AG08395 (cell line): ENCODE measurements around the gene GLI3.

ENCODE experiments used
- DNase-seq: peaks from one replicate; pipeline ENCODE4 v3.0.0; 2012; ENCODE audit warnings: mixed read lengths, low spot score

The GLI3 gene

GRCh38 chr7:41971640-41972187 is 265.3 kb downstream of the GLI3 start:
- no peak for DNase-seq

- no peak for DNase-seq
These were observed 266.1 kb downstream of the GLI3 start for GRCh38 chr7:41970941-41971340.

GRCh38 chr7:41969561-41970105 is 267.4 kb downstream of the GLI3 start:
- peak; percentile 50 for DNase-seq

GRCh38 chr7:41967156-41967555 is 269.9 kb downstream of the GLI3 start:
- DNase-seq = peak; percentile 85

GRCh38 chr7:41965951-41966505 is 271.0 kb downstream of the GLI3 start:
- no peak for DNase-seq

- no peak for DNase-seq
These were observed 271.9 kb downstream of the GLI3 start for GRCh38 chr7:41964849-41965745.

GRCh38 chr7:41964183-41964753 is 272.7 kb downstream of the GLI3 start:
- DNase-seq = no peak

- DNase-seq = peak; percentile 8
These were observed 280.3 kb downstream of the GLI3 start for GRCh38 chr7:41956705-41957104.

GRCh38 chr7:41955893-41956675 is 280.9 kb downstream of the GLI3 start:
- peak; percentile 99 for DNase-seq

DNA sequence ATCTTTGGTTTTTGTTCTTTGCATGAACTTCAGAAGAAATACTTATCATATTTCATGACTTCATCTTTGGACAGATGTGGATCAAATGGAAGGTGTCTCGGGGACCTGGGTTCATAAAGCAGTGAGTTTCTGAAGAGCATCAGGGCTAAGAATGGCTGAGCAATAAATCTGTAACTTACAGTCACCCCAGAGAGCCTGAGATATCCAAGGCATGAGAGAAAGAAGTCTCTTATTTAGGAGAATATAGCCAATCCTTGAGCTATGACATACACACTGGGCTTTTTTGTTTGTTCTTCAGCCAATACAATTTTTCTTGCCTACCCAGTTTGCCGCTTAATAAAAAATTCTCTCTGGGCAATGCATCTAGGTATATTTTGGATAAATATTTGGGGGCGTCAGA is 281.6 kb downstream of the GLI3 start:
- DNase-seq = peak; percentile 11

- no peak for DNase-seq
These were observed 282.0 kb downstream of the GLI3 start for GRCh38 chr7:41954976-41955375.

DNA sequence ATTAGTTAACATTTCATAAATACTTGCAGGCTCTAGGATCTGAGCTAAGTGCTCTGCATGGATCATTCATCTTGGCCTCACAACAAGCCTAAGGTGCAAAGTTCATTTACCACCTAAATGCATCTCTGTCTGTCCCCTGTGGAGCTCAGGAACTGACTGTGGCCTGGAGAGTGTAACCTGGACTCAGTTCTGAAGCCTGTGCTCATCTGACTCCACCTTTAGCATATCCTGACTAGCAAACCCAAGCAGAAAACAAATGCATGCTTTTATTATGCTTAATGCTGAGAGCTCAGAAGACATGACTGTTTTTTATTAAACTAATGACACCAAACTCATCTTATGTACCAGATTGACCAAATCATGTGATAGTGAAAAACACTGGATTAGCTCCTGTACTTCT is 288.5 kb downstream of the GLI3 start:
- DNase-seq = no peak

DNA sequence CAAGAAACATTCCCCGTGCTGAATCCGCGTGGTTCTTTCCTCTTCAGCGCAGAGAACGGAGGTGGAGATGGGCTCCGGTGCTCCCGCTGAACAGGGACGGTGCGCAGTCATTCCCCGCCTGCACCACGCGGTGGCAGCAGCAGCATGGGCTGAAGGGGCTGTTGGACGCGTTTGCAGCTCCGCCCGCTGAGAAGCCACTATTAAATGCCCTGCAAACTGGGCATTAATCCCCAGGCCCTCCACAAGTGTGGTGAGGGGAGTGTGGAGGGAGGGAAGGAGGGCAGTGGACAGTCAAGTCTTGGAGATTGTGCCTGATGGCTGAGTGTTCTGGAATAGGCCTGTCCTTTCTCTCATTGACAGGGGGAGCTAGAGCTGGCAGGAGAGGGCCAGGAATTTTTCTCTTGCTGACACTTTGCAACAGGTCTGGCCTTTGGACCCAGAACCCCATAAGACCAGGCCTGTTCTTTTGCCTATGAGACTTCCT is 293.9 kb downstream of the GLI3 start:
- DNase-seq = peak; percentile 81

GRCh38 chr7:41942468-41943093 is 294.4 kb downstream of the GLI3 start:
- DNase-seq = peak; percentile 15

GRCh38 chr7:41940760-41941343 is 296.2 kb downstream of the GLI3 start:
- DNase-seq = peak; percentile 79

GRCh38 chr7:41938371-41938770 is 298.6 kb downstream of the GLI3 start:
- no peak for DNase-seq

DNA sequence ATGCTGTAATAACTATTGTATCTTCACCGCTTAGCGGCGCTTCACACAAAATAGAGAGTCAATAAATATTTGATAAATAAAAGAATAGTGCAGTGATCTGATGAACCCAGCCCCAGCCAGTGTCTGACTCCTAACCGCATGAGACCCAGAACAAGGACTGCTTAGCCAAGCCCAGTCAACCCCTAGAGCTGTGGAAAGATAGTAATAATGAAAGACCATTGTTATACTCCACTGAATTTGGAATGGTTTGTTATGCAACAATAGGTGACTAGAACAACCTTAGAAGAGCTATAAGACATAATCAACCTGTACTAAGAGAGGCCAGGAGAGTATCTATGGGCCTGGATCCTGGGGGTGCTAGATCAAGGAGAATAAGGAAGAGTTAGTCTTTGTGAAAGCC is 303.6 kb downstream of the GLI3 start:
- DNase-seq = no peak

DNA sequence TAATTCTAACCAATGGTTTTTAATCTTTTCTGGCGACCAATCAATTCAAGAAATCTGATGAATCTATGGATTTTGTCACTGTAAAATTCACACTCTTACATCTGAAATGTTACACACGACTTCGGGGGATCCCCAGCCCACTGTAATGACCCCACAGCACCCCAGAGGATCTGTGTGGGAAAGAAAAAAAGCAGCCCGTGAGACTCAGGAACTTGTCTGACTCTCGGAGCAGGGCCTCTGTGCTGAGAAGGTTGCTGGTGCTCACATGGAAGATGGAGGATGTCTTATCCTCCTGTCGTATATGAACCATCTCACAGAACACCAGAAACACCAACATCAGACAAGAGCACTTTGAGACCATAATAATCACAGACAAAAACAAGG is 305.8 kb downstream of the GLI3 start:
- DNase-seq = no peak

DNA sequence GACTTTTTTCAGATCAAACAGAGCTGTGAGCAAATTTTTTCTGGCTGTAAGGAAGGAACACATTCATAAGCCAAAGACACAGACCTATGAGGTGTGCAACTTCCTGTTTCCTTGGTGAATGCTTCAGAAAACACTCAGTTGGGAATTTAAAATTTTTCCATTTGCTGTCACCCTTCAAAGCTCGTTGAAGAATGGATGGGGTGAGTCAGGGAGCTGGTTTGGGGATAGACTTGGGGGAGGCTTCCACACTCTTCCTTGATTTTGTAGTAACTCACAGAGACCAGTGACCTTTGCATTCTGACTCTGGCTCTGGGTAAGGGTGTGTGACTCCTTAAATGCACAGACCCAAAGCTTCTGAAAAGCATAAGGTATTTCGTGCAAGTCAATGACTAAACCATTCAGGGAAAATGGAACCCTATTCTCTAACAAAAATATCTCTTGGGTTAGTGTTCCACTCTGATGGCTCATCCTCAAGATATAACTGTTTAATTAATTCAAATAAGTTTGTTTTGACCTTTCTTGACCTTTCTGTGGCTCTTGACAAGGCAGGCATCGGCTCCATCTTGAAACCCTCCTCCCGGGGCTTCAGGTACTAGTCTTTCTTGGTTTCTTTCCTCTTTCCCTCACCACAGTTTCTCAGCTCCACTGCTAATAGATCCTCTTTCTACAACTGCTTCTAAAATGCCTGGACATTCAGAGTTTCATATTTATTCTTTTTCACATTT is 306.3 kb downstream of the GLI3 start:
- peak; percentile 29 for DNase-seq

- no peak for DNase-seq
These were observed 308.2 kb downstream of the GLI3 start for GRCh38 chr7:41928781-41929180.
